Uterus (tissue), 2 donors: ENCODE data around the gene INF2.

ENCODE experiments used
- POLR2A ChIP-seq, 2 donors: fragments of 450-650 bp; IDR thresholded peaks; one replicate each; pipeline ENCODE4 v1.6.1; 2016; ENCODE audit warnings: antibody characterized with exemption in 2 of 2, mild to moderate bottlenecking in 1 of 2, moderate library complexity in 1 of 2
- TF ChIP-seq, protein P1 (sequence below), 4 experiments: fragments of 200-600 bp in 2 of 4; fragments of 450-650 bp in 2 of 4; sonication (generic) in 2 of 4; IDR thresholded peaks; one replicate each; pipeline ENCODE4 v1.5.1; 2016 to 2019; ENCODE audit warnings: antibody characterized with exemption in 4 of 4, mild to moderate bottlenecking in 2 of 4, moderate library complexity in 1 of 4

DNA sequence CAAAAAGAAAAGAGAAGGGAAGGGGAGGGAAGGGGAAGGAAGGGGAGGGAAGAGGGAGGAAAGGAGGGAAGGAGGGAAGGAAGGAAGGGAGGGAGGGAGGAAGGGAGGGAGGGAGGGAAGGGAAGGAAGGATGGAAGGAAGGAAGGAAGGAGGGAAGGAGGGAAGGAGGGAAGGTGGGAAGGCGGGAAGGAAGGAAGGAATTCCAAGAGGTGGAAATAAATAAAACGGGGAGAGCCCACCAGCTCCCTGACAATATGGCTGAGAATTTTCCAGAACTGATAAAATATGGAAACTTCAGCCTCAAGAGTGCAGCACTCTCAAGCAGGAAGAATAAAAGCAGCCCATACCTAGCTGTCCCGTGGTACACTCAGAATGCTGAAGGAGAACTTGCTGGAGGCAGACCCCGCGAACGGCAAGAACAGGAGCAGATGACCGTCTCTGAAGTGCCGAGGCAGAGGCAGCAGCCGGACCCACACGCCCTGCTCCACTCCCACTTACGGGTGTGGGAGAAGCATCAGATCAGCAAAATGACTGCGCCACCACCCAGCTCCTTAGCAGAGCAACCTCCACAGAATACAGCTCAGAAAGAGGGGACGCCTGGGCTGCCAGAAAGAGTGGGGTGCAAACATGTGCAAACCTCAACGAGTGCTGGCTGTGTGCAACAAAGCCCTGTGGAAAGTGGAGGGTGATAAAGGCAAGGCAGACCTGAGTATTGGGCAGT is 34.1 kb upstream of the INF2 start:
- TF ChIP-seq, protein P1, sequence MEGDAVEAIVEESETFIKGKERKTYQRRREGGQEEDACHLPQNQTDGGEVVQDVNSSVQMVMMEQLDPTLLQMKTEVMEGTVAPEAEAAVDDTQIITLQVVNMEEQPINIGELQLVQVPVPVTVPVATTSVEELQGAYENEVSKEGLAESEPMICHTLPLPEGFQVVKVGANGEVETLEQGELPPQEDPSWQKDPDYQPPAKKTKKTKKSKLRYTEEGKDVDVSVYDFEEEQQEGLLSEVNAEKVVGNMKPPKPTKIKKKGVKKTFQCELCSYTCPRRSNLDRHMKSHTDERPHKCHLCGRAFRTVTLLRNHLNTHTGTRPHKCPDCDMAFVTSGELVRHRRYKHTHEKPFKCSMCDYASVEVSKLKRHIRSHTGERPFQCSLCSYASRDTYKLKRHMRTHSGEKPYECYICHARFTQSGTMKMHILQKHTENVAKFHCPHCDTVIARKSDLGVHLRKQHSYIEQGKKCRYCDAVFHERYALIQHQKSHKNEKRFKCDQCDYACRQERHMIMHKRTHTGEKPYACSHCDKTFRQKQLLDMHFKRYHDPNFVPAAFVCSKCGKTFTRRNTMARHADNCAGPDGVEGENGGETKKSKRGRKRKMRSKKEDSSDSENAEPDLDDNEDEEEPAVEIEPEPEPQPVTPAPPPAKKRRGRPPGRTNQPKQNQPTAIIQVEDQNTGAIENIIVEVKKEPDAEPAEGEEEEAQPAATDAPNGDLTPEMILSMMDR (IDR thresholded peaks at IDR 0.05) = no peak
- no peak for TF ChIP-seq POLR2A (IDR thresholded peaks at IDR 0.05)
